Measurements from ENCODE around the gene LMLN.

DNA sequence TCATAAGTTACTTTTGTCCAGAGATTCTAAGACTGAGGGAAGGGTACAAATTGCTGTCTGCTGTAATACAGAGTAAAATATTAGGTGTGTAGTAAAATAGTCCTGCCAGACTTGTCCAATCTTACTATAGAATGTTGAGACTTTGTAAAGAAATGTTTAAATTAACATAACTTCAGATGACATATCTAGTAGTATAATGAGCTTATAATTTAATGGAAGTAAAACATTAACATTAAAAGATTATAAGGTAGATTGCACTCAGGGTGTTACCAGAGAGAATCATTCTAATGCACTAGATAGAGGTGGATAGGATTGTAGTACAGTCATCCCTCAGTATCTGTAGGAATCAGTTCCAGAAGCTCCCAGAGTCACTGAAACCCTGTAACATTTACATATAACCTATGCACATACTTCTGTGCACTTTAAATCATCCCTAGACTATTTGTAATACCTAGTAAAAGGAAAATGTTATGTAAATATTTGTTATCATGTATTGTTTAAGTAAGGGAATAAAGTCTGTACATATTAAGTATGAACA is 130.8 kb downstream of the LMLN start:
- TF ChIP-seq SUZ12 (IDR thresholded peaks at IDR 0.05; ENCODE audit: extremely low read depth, insufficient read depth, insufficient read length) (no peak), YY1 (IDR thresholded peaks at IDR 0.05; ENCODE audit: insufficient read depth, insufficient read length) (no peak)
